GM23338 (cell line): ENCODE results near the gene MPZL1. TPM values are rescaled to one million over a fixed set of nuclear protein-coding genes. Genes with fewer than 3 reads are reported as not detected.

Experiments used
- CREB1 ChIP-seq: fragments of 250-450 bp; sonication (Bioruptor Pico); IDR thresholded peaks from 2 replicates; pipeline ENCODE4 v1.5.0; 2020; ENCODE audit warnings: low read depth, mild to moderate bottlenecking, moderate library complexity
- EZH2phosphoT487 ChIP-seq: fragments of 200-600 bp; sonication (generic); IDR thresholded peaks from one replicate; pipeline ENCODE4 v1.8.1; 2018; ENCODE audit warnings: antibody characterized with exemption; ENCODE audit not compliant: unreplicated experiment
- NANOG ChIP-seq: IDR thresholded peaks from 2 replicates; pipeline ENCODE4 v1.6.1; 2016; ENCODE audit warnings: antibody characterized with exemption, borderline replicate concordance
- POLR2AphosphoS5 ChIP-seq: IDR thresholded peaks from 2 replicates; pipeline ENCODE4 v1.6.1; 2016; ENCODE audit warnings: antibody characterized with exemption, low read depth
- polyA plus RNA-seq: library from polyadenylated mRNA; unstranded; fragments of >200 nt; fragmentation: Nextera tagmentation; extraction: Ambion mirVana; gene quantifications from 2 replicates; pipeline ENCODE4 v1.2.1, GENCODE V29; 2016
- total RNA-seq: library from RNA; depleted of rRNA; stranded (reverse); fragments of >200 nt; shearing (Covaris generic); gene quantifications from 2 replicates; pipeline ENCODE4 v1.2.3, GENCODE V29; 2014; rRNA removed
- TF ChIP-seq, protein P1 (sequence below): IDR thresholded peaks from one replicate; pipeline ENCODE4 v1.6.1; 2018; ENCODE audit warnings: antibody characterized with exemption; ENCODE audit not compliant: unreplicated experiment
- TF ChIP-seq, protein P2 (sequence below): IDR thresholded peaks from 2 replicates; pipeline ENCODE4 v1.6.1; 2016; ENCODE audit warnings: antibody characterized with exemption

The MPZL1 gene
- total and polyA plus RNA-seq, 2 experiments from 2014 or later: 35.1 to 85.1 TPM

DNA sequence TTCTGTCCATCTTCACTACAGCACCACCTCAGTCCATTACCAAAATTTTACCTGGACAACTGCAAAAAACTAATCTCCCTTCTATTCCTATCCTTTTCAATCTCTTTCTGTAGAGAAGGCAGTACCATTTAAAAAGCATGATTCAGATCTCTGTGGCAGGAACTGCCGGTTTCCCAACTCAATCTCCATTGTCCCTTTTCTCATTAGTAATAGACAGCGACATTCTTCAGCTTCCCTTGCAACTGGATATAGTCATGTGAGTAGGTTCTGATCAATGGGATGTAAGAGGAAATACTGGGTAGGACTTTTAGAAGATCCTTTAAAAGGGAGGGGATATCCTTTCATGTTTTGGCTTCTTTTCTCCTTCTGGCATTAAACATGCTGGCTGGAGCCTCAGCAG lies 117.2 kb downstream of the MPZL1 start (continued):
- TF ChIP-seq, protein P1, sequence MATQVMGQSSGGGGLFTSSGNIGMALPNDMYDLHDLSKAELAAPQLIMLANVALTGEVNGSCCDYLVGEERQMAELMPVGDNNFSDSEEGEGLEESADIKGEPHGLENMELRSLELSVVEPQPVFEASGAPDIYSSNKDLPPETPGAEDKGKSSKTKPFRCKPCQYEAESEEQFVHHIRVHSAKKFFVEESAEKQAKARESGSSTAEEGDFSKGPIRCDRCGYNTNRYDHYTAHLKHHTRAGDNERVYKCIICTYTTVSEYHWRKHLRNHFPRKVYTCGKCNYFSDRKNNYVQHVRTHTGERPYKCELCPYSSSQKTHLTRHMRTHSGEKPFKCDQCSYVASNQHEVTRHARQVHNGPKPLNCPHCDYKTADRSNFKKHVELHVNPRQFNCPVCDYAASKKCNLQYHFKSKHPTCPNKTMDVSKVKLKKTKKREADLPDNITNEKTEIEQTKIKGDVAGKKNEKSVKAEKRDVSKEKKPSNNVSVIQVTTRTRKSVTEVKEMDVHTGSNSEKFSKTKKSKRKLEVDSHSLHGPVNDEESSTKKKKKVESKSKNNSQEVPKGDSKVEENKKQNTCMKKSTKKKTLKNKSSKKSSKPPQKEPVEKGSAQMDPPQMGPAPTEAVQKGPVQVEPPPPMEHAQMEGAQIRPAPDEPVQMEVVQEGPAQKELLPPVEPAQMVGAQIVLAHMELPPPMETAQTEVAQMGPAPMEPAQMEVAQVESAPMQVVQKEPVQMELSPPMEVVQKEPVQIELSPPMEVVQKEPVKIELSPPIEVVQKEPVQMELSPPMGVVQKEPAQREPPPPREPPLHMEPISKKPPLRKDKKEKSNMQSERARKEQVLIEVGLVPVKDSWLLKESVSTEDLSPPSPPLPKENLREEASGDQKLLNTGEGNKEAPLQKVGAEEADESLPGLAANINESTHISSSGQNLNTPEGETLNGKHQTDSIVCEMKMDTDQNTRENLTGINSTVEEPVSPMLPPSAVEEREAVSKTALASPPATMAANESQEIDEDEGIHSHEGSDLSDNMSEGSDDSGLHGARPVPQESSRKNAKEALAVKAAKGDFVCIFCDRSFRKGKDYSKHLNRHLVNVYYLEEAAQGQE: no peak
- TF ChIP-seq NANOG: no peak
- TF ChIP-seq CREB1 (CRISPR knock-in tag): no peak
- TF ChIP-seq POLR2AphosphoS5: no peak
- TF ChIP-seq, protein P2, sequence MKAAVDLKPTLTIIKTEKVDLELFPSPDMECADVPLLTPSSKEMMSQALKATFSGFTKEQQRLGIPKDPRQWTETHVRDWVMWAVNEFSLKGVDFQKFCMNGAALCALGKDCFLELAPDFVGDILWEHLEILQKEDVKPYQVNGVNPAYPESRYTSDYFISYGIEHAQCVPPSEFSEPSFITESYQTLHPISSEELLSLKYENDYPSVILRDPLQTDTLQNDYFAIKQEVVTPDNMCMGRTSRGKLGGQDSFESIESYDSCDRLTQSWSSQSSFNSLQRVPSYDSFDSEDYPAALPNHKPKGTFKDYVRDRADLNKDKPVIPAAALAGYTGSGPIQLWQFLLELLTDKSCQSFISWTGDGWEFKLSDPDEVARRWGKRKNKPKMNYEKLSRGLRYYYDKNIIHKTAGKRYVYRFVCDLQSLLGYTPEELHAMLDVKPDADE: no peak
- no peak for TF ChIP-seq EZH2phosphoT487

Other genes starting within 250 kb of the MPZL1 start
- gene CD247, start 203.5 kb upstream of the MPZL1 start, total RNA-seq: 1.4 TPM in 1 of 2 replicates, not detected in the other
- gene CD247, start 203.5 kb upstream of the MPZL1 start, polyA plus RNA-seq: 1.2 and 1.6 TPM in 2 replicates
- gene CREG1, start 168.2 kb upstream of the MPZL1 start, total RNA-seq: 42.7 and 49.4 TPM in 2 replicates
- 16.7 and 21.2 TPM in 2 replicates for gene CREG1, start 168.2 kb upstream of the MPZL1 start, polyA plus RNA-seq
- 0.73 TPM in 1 of 2 replicates, not detected in the other for gene RCSD1, start 91.8 kb upstream of the MPZL1 start, total RNA-seq
- gene RCSD1, start 91.8 kb upstream of the MPZL1 start, polyA plus RNA-seq: 0.18 and 0.42 TPM in 2 replicates
- gene ADCY10, start 192.2 kb downstream of the MPZL1 start, total RNA-seq: not detected in 2 replicates
- not detected in 2 replicates for gene ADCY10, start 192.2 kb downstream of the MPZL1 start, polyA plus RNA-seq
- gene DCAF6, start 214.7 kb downstream of the MPZL1 start, total RNA-seq: 24.6 and 27.3 TPM in 2 replicates
- gene DCAF6, start 214.7 kb downstream of the MPZL1 start, polyA plus RNA-seq: 16.7 and 18.6 TPM in 2 replicates
- 21.6 and 37.2 TPM in 2 replicates for gene MPC2, start 215.1 kb downstream of the MPZL1 start, total RNA-seq
- gene MPC2, start 215.1 kb downstream of the MPZL1 start, polyA plus RNA-seq: 71.0 and 76.9 TPM in 2 replicates